ENCODE measurements around the gene TSPAN3. TPM values are rescaled to one million over a fixed set of nuclear protein-coding genes. Genes with fewer than 3 reads are reported as not detected.

Gene TSPAN3
- total and polyA plus RNA-seq, 12 donors = 52.2 to 159 (median 98.7) TPM

DNA sequence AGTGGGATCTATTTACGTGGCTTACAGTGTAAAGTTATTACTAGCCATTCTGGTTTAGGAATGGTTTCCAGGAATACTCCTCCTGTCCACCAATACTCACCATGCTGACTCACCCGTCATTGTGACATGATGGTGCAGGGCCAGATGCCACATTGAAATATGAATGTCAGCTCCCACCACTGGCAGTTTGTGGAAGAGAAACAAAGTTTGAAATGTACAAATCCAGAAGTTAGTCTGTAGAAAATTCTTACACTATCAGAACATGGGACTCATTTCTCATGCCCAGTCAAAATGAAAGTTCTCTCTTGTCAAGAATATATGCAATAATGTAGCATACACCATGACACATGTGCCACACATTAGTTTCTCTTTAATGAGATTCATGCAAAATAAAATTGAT, 14.4 kb upstream of the TSPAN3 start:
- Histone ChIP-seq H3K4me1 (peaks cover 0 to 20% (median 5%) of the 10 kb centered on the region in 9 donors), H3K36me3 (no peaks in the 10 kb centered on the region), H3K4me3 (no peak overlapping the region), H3K9me3 (no peaks in the 10 kb centered on the region), H3K27ac (peak overlapping the region in 1 of 10 donors; percentile 56), H3K27me3 (no peaks in the 10 kb centered on the region)
- TF ChIP-seq, protein P1, sequence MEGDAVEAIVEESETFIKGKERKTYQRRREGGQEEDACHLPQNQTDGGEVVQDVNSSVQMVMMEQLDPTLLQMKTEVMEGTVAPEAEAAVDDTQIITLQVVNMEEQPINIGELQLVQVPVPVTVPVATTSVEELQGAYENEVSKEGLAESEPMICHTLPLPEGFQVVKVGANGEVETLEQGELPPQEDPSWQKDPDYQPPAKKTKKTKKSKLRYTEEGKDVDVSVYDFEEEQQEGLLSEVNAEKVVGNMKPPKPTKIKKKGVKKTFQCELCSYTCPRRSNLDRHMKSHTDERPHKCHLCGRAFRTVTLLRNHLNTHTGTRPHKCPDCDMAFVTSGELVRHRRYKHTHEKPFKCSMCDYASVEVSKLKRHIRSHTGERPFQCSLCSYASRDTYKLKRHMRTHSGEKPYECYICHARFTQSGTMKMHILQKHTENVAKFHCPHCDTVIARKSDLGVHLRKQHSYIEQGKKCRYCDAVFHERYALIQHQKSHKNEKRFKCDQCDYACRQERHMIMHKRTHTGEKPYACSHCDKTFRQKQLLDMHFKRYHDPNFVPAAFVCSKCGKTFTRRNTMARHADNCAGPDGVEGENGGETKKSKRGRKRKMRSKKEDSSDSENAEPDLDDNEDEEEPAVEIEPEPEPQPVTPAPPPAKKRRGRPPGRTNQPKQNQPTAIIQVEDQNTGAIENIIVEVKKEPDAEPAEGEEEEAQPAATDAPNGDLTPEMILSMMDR (IDR thresholded peaks at IDR 0.05) = no peak
- DNase-seq = no peak
- 34 to 58% methylated on average over 2 of the region's 2 CpGs for WGBS, 2 donors
- ATAC-seq = peak in 2 of 8 donors; percentile 31 to 36
- intact Hi-C loops (cut with DNase I) = no loop called here

- no peaks in the 10 kb centered on the region for H3K36me3 ChIP-seq
- peaks cover 0 to 20% (median 5%) of the 10 kb centered on the region in 9 donors for H3K4me1 ChIP-seq
- no peaks in the 10 kb centered on the region for H3K9me3 ChIP-seq
- H3K4me3 ChIP-seq = no peak overlapping the region
- TF ChIP-seq, protein P1 (IDR thresholded peaks at IDR 0.05) = no peak
- no peak for ATAC-seq
- no peak for DNase-seq
- H3K27ac ChIP-seq = peak overlapping the region in 4 of 10 donors; percentile 10 to 60 (median 40)
- H3K27me3 ChIP-seq = no peaks in the 10 kb centered on the region
- intact Hi-C loops (cut with DNase I) = no loop called here
- 86 to 91% methylated on average over 8 of the region's 8 CpGs for WGBS, 2 donors
Measured at GRCh38 chr15:77084436-77084835, 13.5 kb upstream of the TSPAN3 start.

GRCh38 chr15:77083381-77084160, 12.7 kb upstream of the TSPAN3 start:
- H3K9me3 ChIP-seq = no peaks in the 10 kb centered on the region
- 17 to 19% methylated on average over 21 of the region's 21 CpGs for WGBS, 2 donors
- TF ChIP-seq, protein P1 (IDR thresholded peaks at IDR 0.05) = no peak
- peaks cover 0 to 25% (median 5%) of the 10 kb centered on the region in 9 donors for H3K4me1 ChIP-seq
- ATAC-seq (peak; percentile 93 to 99 (median 97)), DNase-seq (peak; percentile 77 to 79)
- H3K27ac ChIP-seq = peak overlapping the region in 9 of 10 donors; percentile 2 to 63 (median 48)
- H3K4me3 ChIP-seq = peak overlapping the region in 9 of 10 donors; percentile 5 to 44 (median 39)
- no peaks in the 10 kb centered on the region for H3K36me3 ChIP-seq
- no peaks in the 10 kb centered on the region for H3K27me3 ChIP-seq
- intact Hi-C loops (cut with DNase I) = no loop called here

DNA sequence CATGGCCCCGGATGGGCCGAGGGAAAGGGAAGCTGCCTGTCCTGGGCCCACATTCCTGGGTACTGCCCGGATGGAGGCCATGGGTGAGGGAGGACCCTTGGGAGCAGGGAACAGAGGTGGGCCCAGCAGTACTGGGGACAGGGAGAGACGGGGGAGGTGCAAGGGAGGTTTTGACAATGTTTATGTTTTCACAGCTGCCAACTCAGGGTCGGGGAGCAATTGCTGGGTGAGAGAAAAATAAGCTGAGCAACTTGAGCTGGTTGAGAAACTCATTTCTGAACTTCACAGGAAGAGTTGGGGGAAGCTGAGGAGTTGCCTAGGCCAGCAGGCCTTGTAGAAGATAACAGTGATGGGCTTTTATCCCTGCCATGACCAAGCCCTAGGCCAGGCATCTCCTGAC, 11.1 kb upstream of the TSPAN3 start:
- intact Hi-C loops (cut with DNase I) = no loop called here
- ATAC-seq = no peak
- DNase-seq = no peak
- Histone ChIP-seq H3K4me1 (peaks cover 0 to 25% (median 5%) of the 10 kb centered on the region in 9 donors), H3K36me3 (no peaks in the 10 kb centered on the region), H3K27ac (no peak overlapping the region), H3K9me3 (no peaks in the 10 kb centered on the region), H3K27me3 (no peaks in the 10 kb centered on the region), H3K4me3 (no peak overlapping the region)
- TF ChIP-seq, protein P1 (IDR thresholded peaks at IDR 0.05) = no peak
- 77 to 81% methylated on average over 5 of the region's 5 CpGs for WGBS, 2 donors

All from heart right ventricle (tissue), 16 donors.